ENCODE measurements around the gene PNLIPRP1.

The PNLIPRP1 gene

DNA sequence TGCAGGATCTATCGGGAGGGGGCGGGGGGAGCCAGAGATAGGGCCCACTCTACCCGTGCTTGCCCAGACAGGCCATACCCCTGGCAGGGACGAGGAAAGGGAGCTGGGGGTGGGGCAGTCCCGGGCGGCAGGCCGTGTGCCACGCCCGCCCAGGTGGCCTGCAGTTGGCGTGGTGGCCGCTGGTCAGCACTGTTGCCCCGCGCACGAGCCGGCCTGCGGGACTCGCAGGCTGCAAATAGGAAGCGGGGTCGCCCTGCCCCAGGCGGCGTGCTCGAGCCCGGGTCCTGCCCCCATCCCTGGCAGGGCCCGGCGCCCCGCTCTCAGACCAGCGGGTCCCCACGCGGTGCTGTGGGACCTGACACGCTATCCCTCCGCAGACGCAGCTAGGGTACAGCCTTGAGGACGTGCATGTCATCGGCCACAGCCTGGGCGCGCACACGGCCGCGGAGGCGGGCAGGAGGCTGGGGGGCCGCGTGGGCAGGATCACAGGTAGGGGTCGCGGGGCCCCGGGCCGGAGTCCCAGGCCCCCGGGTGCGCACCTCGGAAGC is 36.7 kb downstream of the PNLIPRP1 start:
- TF ChIP-seq MYC (IDR thresholded peaks at IDR 0.05; ENCODE audit: low read depth, low read length) (no peak), MAX (IDR thresholded peaks at IDR 0.05; ENCODE audit: low read depth, low read length) (no peak), POLR2A (IDR thresholded peaks at IDR 0.05; ENCODE audit: extremely low read depth, insufficient read length) (no peak)
- H3K4me3 ChIP-seq (ENCODE audit: low read depth, low read length), result no peak overlapping the region
- DNase-seq (ENCODE audit: low read depth), result no peak

DNA sequence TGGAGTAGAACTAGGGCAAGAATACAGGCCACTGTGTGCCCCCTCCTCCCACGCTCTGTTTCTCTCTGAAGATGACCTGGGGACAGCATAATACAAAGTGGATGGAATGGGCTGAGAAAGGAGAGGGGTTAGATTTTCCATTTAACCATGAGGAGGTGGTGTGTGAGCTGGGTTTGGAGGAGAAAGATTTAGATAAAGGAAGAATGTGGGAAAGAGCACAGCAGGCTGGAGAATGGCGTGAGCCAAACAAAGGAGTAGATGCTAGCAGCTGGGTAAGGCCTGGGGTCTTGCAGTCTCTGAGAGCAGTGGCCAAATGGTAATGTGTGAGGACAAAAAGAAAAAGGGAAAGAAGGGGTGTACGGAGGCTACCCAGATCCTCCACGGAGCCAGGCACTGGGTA is 38.6 kb downstream of the PNLIPRP1 start:
- no peak overlapping the region for H3K4me3 ChIP-seq (ENCODE audit: low read depth, low read length)
- DNase-seq (ENCODE audit: low read depth), result no peak
- TF ChIP-seq MYC (IDR thresholded peaks at IDR 0.05; ENCODE audit: low read depth, low read length), result no peak
- no peak for TF ChIP-seq MAX (IDR thresholded peaks at IDR 0.05; ENCODE audit: low read depth, low read length)
- TF ChIP-seq, protein P1, sequence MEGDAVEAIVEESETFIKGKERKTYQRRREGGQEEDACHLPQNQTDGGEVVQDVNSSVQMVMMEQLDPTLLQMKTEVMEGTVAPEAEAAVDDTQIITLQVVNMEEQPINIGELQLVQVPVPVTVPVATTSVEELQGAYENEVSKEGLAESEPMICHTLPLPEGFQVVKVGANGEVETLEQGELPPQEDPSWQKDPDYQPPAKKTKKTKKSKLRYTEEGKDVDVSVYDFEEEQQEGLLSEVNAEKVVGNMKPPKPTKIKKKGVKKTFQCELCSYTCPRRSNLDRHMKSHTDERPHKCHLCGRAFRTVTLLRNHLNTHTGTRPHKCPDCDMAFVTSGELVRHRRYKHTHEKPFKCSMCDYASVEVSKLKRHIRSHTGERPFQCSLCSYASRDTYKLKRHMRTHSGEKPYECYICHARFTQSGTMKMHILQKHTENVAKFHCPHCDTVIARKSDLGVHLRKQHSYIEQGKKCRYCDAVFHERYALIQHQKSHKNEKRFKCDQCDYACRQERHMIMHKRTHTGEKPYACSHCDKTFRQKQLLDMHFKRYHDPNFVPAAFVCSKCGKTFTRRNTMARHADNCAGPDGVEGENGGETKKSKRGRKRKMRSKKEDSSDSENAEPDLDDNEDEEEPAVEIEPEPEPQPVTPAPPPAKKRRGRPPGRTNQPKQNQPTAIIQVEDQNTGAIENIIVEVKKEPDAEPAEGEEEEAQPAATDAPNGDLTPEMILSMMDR (IDR thresholded peaks at IDR 0.05; ENCODE audit: low read depth, low read length), result no peak
- TF ChIP-seq POLR2A (IDR thresholded peaks at IDR 0.05; ENCODE audit: extremely low read depth, insufficient read length), result no peak

- H3K4me3 ChIP-seq (ENCODE audit: low read depth, low read length), result no peak overlapping the region
- no peak for DNase-seq (ENCODE audit: low read depth)
- TF ChIP-seq, protein P1 (IDR thresholded peaks at IDR 0.05; ENCODE audit: low read depth, low read length), result no peak
- no peak for TF ChIP-seq MAX (IDR thresholded peaks at IDR 0.05; ENCODE audit: low read depth, low read length)
These were observed 39.3 kb downstream of the PNLIPRP1 start for GRCh38 chr10:116630020-116630419.

DNA sequence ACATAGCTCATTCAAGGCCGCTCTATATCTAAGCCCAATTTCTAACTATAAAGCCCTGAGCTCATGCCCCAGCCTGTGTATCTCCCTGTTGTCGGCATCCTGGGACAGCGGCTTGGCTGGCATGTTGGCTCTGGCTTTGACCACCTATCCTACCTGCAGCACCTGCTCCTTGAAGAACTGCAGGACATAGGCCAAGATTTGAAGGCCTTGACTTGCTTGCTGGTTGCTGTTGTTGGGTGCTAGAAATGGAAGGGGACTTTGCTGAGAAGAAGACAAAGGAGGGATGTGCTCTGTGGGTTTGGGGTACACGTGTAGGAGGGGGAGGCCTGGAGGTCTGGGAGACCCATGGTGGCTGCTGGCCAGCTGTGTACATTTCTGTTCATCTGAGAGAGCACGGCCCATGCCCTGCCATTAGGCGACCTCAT is 41.1 kb downstream of the PNLIPRP1 start:
- no peak overlapping the region for H3K4me3 ChIP-seq (ENCODE audit: low read depth, low read length)
- no peak for DNase-seq (ENCODE audit: low read depth)
- TF ChIP-seq MAX (IDR thresholded peaks at IDR 0.05; ENCODE audit: low read depth, low read length) (no peak), POLR2A (IDR thresholded peaks at IDR 0.05; ENCODE audit: extremely low read depth, insufficient read length) (no peak), MYC (IDR thresholded peaks at IDR 0.05; ENCODE audit: low read depth, low read length) (no peak)
- TF ChIP-seq, protein P1 (IDR thresholded peaks at IDR 0.05; ENCODE audit: low read depth, low read length), result no peak

GRCh38 chr10:116632596-116633215 is 41.9 kb downstream of the PNLIPRP1 start:
- TF ChIP-seq, protein P1 (IDR thresholded peaks at IDR 0.05; ENCODE audit: low read depth, low read length), result no peak
- no peak for TF ChIP-seq MYC (IDR thresholded peaks at IDR 0.05; ENCODE audit: low read depth, low read length)
- H3K4me3 ChIP-seq (ENCODE audit: low read depth, low read length), result no peak overlapping the region
- DNase-seq (ENCODE audit: low read depth), result no peak

DNA sequence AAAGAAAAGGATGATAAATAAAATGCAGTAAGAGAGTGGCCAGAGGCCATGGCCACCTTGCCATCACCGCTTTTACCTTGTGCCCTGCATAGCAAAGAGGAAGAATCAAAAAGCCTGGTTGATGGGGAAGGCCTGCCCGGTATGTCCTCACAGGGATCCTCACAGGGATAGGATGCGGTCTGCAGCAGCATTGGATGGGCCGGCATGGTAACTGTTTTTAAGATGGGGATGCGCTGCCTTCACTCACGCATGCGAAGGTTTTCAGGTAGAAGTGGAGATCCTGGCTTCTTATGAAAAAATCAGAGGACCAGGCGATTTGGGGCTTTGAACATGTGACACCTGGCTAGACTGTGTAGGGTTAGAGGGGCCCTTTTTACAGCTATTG is 42.4 kb downstream of the PNLIPRP1 start:
- no peak for DNase-seq (ENCODE audit: low read depth)
- TF ChIP-seq MYC (IDR thresholded peaks at IDR 0.05; ENCODE audit: low read depth, low read length) (no peak), MAX (IDR thresholded peaks at IDR 0.05; ENCODE audit: low read depth, low read length) (no peak), POLR2A (IDR thresholded peaks at IDR 0.05; ENCODE audit: extremely low read depth, insufficient read length) (no peak)
- TF ChIP-seq, protein P1 (IDR thresholded peaks at IDR 0.05; ENCODE audit: low read depth, low read length), result no peak

More for the DNA sequence above, 42.4 kb downstream of the PNLIPRP1 start:
- no peak overlapping the region for H3K4me3 ChIP-seq (ENCODE audit: low read depth, low read length)

Data from NB4 (cell line).